Measurements from ENCODE around the gene DPEP1. TPM values are rescaled to one million over a fixed set of nuclear protein-coding genes. Genes with fewer than 3 reads are reported as not detected.
"Not testable (repeated sequence)": the region's sequence is repeated elsewhere in the genome, so short reads cannot be mapped to it uniquely, and the experiment has no call there.

Gene DPEP1
- total RNA-seq: 0.20 and 0.44 TPM in 2 replicates

- peak in 1 of 2 donors; percentile 27 for DNase-seq (ENCODE audit: low read depth in 2 of 2)
Observed at GRCh38 chr16:89613231-89613953, at the start of gene DPEP1. Gene DPEP1 (plus strand): TSS chr16:89613642. CDS start chr16:89630411, 16,769 bp downstream.

- DNase-seq (ENCODE audit: low read depth in 2 of 2): no peak
Observed at GRCh38 chr16:89564476-89565255, 48.8 kb upstream of the DPEP1 start.

GRCh38 chr16:89565256-89565505 is 48.3 kb upstream of the DPEP1 start:
- no peak for DNase-seq (ENCODE audit: low read depth in 2 of 2)

GRCh38 chr16:89565506-89566372 is 47.7 kb upstream of the DPEP1 start:
- peak; percentile 32 to 61 for DNase-seq (ENCODE audit: low read depth in 2 of 2)

GRCh38 chr16:89567656-89568594 is 45.5 kb upstream of the DPEP1 start:
- no peak for DNase-seq (ENCODE audit: low read depth in 2 of 2)

GRCh38 chr16:89569506-89570341 is 43.7 kb upstream of the DPEP1 start:
- no peak for DNase-seq (ENCODE audit: low read depth in 2 of 2)

GRCh38 chr16:89570342-89570923 is 43.0 kb upstream of the DPEP1 start:
- no peak for DNase-seq (ENCODE audit: low read depth in 2 of 2)

- DNase-seq (ENCODE audit: low read depth in 2 of 2): not testable (repeated sequence)
Observed at GRCh38 chr16:89570983-89571598, 42.4 kb upstream of the DPEP1 start.

GRCh38 chr16:89571636-89572035 is 41.8 kb upstream of the DPEP1 start:
- DNase-seq (ENCODE audit: low read depth in 2 of 2): no peak

GRCh38 chr16:89572073-89572484 is 41.4 kb upstream of the DPEP1 start:
- DNase-seq (ENCODE audit: low read depth in 2 of 2): no peak

GRCh38 chr16:89572485-89573205 is 40.8 kb upstream of the DPEP1 start:
- no peak for DNase-seq (ENCODE audit: low read depth in 2 of 2)

GRCh38 chr16:89573826-89574680 is 39.4 kb upstream of the DPEP1 start:
- no peak for DNase-seq (ENCODE audit: low read depth in 2 of 2)

- peak; percentile 79 to 84 for DNase-seq (ENCODE audit: low read depth in 2 of 2)
Observed at GRCh38 chr16:89574681-89575246, 38.7 kb upstream of the DPEP1 start.

- DNase-seq (ENCODE audit: low read depth in 2 of 2): no peak
Observed at GRCh38 chr16:89575247-89576152, 37.9 kb upstream of the DPEP1 start, which contains the start of gene CPNE7. Gene CPNE7 (plus strand): TSS chr16:89575758. CDS start chr16:89575898, 140 bp downstream.

GRCh38 chr16:89576153-89577054 is 37.0 kb upstream of the DPEP1 start:
- DNase-seq (ENCODE audit: low read depth in 2 of 2): no peak
